Activated CD4-positive, alpha-beta T cell treated with anti-CD3 and anti-CD28 coated beads, Interleukin-2, amount 10 ng/mL, durations not matched to agents 7 days and 5 days (primary cell): ENCODE measurements around the gene ERG28. TPM values are rescaled to one million over a fixed set of nuclear protein-coding genes. Genes with fewer than 3 reads are reported as not detected.

Experiments used
- CTCF ChIA-PET: fragments of 350-600 bp; sonication (Branson Sonifier 250); formaldehyde crosslinking; loops from one replicate; lab custom pipeline; 2021; ENCODE audit warnings: antibody characterized with exemption; lab: Charles Lee
- POLR2A ChIA-PET: fragments of 350-600 bp; sonication (Branson Sonifier 250); formaldehyde crosslinking; loops from one replicate; lab custom pipeline; 2021; ENCODE audit warnings: antibody characterized with exemption; lab: Charles Lee
- DNase-seq: peaks from one replicate; pipeline ENCODE4 v3.0.0-alpha.2; 2020
- H3K27ac Mint-ChIP-seq: one replicate; pipeline ENCODE4 v1.8.0; 2021; ENCODE audit warnings: mild to moderate bottlenecking, moderate library complexity, mixed read lengths
- H3K27me3 Mint-ChIP-seq: one replicate; pipeline ENCODE4 v1.8.0; 2021; ENCODE audit warnings: mixed read lengths
- H3K36me3 Mint-ChIP-seq: one replicate; pipeline ENCODE4 v1.8.0; 2021; ENCODE audit warnings: low read depth, mixed read lengths
- H3K4me1 Mint-ChIP-seq: one replicate; pipeline ENCODE4 v1.8.0; 2021; ENCODE audit warnings: mixed read lengths
- H3K4me3 Mint-ChIP-seq: one replicate; pipeline ENCODE4 v1.8.0; 2021; ENCODE audit warnings: mild to moderate bottlenecking, moderate library complexity, mixed read lengths
- H3K9me3 Mint-ChIP-seq: one replicate; pipeline ENCODE4 v1.8.0; 2021; ENCODE audit warnings: mixed read lengths
- total RNA-seq, 2 experiments: library from RNA; stranded (reverse); gene quantifications; one replicate each; pipeline ENCODE4 v1.2.3, GENCODE V29; 2021

ERG28 gene
- total RNA-seq, 2 experiments from 2014 or later = 17.3 to 21.5 TPM

DNA sequence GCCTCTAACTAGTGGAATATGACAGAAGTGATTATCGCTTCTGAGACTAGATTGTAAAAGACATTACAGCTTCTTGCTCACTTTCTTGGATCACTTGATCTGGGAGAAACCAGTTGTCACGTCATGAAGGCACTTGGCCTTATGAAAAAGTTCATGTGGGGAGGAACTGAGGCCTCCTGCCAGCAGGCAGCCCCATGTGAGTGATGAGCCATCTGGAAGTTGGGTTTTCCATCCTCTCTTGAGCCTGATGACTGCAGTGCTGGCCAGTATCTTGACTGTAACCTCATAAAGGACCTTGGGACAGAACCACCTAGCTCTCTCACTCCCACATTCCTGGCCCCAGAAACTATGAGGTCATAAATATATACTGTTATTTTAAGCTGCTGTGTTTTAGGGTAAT lies 28.3 kb upstream of the ERG28 start:
- Mint-ChIP-seq H3K9me3 (peaks cover 1% of the 10 kb centered on the region), H3K36me3 (peaks cover 48% of the 10 kb centered on the region), H3K27ac (no peak overlapping the region), H3K4me1 (no peaks in the 10 kb centered on the region), H3K4me3 (no peak overlapping the region), H3K27me3 (no peaks in the 10 kb centered on the region)
- DNase-seq = no peak
- CTCF ChIA-PET = interaction anchor here (1.3 kb wide), 1 partner anchor 16 kb away, joined by 3 read pairs; no protein-coding TSS in a partner anchor
- POLR2A ChIA-PET = no interaction called here

DNA sequence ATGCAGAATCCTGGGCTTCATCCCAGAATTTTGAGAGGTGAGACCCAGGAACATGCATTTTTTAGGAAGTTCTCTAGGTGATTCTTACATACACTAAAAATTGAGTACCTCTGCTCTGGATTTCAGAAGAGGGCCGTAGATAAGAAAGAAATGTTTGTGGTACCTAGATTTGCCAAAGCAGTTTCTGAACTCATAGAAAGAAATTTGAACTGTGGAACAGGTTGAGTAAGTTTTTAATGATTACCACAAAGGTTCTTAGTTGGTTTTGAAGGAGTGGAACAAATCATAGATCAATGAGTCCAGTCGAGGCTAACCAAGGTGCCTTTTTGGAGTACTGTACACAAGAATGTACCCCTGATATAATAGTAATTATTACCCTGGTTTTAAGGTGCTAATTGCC lies 25.2 kb upstream of the ERG28 start:
- no peaks in the 10 kb centered on the region for H3K4me1 Mint-ChIP-seq
- no peak for DNase-seq
- POLR2A ChIA-PET = no interaction called here
- no peaks in the 10 kb centered on the region for H3K9me3 Mint-ChIP-seq
- no peak overlapping the region for H3K27ac Mint-ChIP-seq
- CTCF ChIA-PET = interaction anchor here (0.6 to 0.7 kb wide), 2 partner anchors 297 to 1573 kb away, joined by 3 to 4 read pairs; no protein-coding TSS in a partner anchor
- peaks cover 28% of the 10 kb centered on the region for H3K36me3 Mint-ChIP-seq
- H3K27me3 Mint-ChIP-seq = no peaks in the 10 kb centered on the region
- H3K4me3 Mint-ChIP-seq = no peak overlapping the region

DNA sequence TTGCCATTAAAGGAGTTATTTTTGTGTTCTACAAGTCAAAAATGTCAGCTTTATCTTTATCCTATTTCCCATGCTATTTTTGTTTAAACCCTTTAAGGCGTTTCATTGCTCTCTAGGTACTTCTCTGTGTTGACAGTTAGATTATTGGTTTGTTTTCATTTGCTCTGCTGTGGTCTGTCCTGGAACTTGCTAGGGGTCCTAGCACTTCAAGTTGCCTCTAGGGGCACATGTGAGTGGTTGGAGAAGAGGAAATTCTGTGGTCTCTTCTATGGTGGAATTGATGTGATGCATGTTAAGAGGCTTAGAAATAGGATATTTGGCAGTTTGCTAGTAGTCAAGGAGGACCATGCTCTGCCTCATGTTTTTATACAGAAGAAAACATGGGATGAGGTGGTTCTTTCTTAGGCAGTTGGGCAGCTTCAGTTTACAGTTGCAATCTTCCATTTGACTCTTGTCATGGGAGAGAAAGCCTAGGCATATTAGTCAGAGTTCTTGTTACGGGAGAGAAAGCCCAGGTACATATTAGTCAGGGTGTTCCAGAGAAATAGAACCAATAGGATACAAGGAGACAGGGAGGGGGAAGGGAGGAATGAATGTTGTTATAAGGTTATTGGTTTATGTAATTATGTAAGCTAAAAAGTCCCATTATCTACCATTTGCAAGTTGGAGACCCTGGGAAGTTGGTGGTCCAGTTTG lies 14.7 kb upstream of the ERG28 start:
- Mint-ChIP-seq H3K36me3 (peaks cover 32% of the 10 kb centered on the region), H3K27me3 (no peaks in the 10 kb centered on the region), H3K9me3 (peaks cover 2% of the 10 kb centered on the region), H3K27ac (no peak overlapping the region), H3K4me1 (peaks cover 7% of the 10 kb centered on the region), H3K4me3 (no peak overlapping the region)
- CTCF ChIA-PET = no interaction called here
- POLR2A ChIA-PET = no interaction called here
- DNase-seq = no peak

DNA sequence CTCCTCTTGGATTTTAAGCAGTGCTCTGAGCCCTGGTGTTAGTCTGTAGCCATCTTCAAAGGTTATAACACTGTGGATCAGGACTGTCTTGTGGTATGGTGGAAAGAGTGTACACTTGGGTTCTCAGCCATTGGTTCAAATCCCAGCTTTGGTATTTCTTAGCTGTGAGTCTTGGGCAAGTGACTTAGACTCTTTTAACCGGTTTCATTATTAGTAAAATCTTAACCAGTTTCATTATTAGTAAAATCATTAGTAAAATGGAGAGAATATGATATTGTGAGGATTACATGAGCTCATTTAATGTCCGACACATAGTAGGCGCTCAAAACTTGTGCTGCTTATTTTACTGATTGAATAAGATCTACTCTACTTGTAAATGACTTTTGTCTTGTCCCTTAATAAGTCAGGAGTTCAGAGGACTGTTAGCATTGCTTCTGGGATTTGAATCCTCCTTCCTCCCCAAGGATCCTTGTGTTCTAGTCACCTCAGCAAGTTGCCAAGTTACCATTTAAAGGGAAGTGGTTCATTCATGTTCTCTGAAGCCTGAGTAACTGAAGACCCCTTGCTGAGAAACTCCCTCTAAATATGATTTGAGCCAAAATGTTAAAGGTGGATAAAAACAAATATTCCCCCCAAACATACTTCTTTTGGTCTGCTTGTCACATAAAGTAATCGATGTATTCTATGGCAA lies 12.8 kb upstream of the ERG28 start:
- H3K4me1 Mint-ChIP-seq = peaks cover 8% of the 10 kb centered on the region
- CTCF ChIA-PET = interaction anchor here (1.0 to 1.3 kb wide), 3 partner anchors 10 to 16 kb away, joined by 3 to 4 read pairs (median 4); no protein-coding TSS in a partner anchor
- POLR2A ChIA-PET = no interaction called here
- H3K27ac Mint-ChIP-seq = no peak overlapping the region
- peaks cover 2% of the 10 kb centered on the region for H3K9me3 Mint-ChIP-seq
- H3K36me3 Mint-ChIP-seq = peaks cover 46% of the 10 kb centered on the region
- no peak overlapping the region for H3K4me3 Mint-ChIP-seq
- H3K27me3 Mint-ChIP-seq = no peaks in the 10 kb centered on the region
- no peak for DNase-seq

DNA sequence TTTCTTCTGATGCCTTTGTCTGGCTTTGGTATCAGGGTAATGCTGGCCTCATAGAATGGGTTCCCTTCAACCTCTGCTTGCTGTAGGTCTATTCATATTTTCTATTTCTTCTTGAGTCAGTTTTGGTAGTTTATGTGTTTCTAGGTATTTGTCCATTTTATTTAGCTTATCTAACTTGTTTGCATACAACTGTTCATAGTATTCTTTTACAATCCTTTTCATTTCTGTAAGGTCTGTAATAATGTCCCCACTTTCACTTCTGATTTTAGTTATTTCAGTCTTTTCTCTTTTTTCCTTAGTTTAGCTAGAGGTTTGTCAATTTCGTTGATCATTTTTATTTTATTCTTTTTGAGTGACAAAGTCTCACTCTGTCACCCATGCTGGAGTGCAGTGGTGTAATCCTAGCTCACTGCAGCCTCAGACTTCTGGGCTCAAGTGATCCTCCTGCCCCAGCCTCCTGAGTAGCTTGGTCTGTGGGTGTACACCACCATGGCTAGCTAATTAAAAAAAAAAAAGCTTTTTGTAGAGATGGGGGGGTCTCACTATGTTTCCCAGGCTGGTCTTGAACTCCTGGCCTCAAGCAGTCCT lies 12.0 kb upstream of the ERG28 start:
- CTCF ChIA-PET = interaction anchor here (1.0 to 1.3 kb wide), 3 partner anchors 10 to 17 kb away, joined by 3 to 4 read pairs (median 4); no protein-coding TSS in a partner anchor
- Mint-ChIP-seq H3K36me3 (peaks cover 46% of the 10 kb centered on the region), H3K27me3 (no peaks in the 10 kb centered on the region), H3K4me3 (no peak overlapping the region), H3K4me1 (peaks cover 8% of the 10 kb centered on the region), H3K9me3 (peaks cover 2% of the 10 kb centered on the region), H3K27ac (no peak overlapping the region)
- POLR2A ChIA-PET = no interaction called here
- DNase-seq = no peak

DNA sequence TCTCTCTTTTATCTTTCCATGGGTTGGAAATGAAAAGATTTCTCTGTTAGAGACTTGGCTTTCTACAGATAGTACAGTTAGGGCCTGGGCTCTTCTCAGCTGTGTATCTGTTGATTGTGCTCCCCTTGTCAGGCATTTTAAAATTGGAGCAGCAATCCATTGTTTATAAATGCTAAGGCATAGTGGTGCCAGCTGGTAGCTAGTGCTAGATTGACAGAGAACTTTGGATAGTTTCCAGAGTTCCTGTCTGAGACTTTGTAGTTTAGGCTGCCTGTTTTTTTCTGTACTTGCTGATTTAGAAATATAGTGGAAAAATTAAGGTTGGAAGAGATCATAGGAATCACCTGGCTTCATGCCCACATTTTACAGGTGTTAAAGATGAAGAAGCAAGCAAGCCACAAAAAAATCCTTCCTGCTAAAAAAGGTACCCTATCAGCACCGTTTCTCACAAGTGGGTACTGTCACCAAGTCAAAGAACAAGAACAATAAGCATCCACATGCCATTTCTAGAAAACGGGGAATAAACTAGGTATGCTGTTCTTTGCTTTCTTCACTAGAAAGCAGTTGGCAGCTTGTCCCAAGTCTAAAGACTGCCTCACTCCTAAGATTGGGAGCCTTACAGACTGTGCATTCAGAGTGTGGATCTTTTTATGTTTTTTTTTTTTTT lies 6.6 kb upstream of the ERG28 start:
- ChIA-PET CTCF (no interaction called here), POLR2A (interaction anchor here (0.6 kb wide), 1 partner anchor 432 kb away, joined by 6 read pairs; no protein-coding TSS in a partner anchor)
- H3K27ac Mint-ChIP-seq = no peak overlapping the region

DNA sequence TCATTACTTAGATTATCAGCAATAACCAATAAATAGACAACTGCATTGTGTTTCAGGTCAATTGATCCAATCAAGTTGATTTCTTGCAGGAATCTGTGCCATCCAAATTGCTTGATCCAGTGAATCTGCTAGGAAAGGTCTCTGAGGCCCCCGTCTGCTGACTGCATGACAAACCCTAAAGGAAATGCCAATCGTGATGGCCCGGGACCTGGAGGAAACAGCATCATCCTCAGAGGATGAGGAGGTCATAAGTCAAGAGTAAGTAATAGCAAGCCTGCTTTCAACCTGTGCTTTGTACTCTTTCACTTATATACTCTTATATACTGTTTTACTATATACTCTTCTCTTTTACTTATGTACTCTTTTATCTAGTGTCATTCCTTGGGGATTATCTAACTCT lies 2.3 kb upstream of the ERG28 start:
- Mint-ChIP-seq H3K36me3 (peaks cover 12% of the 10 kb centered on the region), H3K4me3 (peak overlapping the region; percentile 40), H3K4me1 (peaks cover 35% of the 10 kb centered on the region), H3K27me3 (no peaks in the 10 kb centered on the region), H3K27ac (no peak overlapping the region), H3K9me3 (no peaks in the 10 kb centered on the region)
- ChIA-PET CTCF (interaction anchor here (2.0 kb wide), 1 partner anchor 10 kb away, joined by 4 read pairs; no protein-coding TSS in a partner anchor), POLR2A (no interaction called here)
- no peak for DNase-seq

More for the DNA sequence above, 6.6 kb upstream of the ERG28 start:
- peaks cover 8% of the 10 kb centered on the region for H3K4me1 Mint-ChIP-seq
- H3K36me3 Mint-ChIP-seq = peaks cover 35% of the 10 kb centered on the region
- H3K9me3 Mint-ChIP-seq = no peaks in the 10 kb centered on the region
- no peaks in the 10 kb centered on the region for H3K27me3 Mint-ChIP-seq
- no peak overlapping the region for H3K4me3 Mint-ChIP-seq
- no peak for DNase-seq

DNA sequence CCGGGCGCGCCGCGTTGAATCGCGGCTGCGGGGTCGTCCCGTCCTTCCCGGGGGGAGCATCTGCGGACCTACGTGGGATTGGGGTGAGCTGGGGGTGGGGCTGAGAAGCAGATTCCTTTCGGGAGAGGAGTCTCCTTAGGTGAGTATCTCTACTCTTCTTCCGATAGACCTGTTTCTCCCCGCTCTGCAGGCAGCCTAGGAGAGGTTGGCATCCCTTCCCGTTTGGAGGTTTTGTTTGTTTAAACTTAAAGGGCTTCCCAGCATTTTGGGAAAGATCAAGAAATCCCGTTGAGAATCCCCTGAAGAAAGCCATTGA lies 781 bp upstream of the ERG28 start:
- Mint-ChIP-seq H3K9me3 (no peaks in the 10 kb centered on the region), H3K27me3 (no peaks in the 10 kb centered on the region), H3K4me1 (peaks cover 40% of the 10 kb centered on the region), H3K27ac (peak overlapping the region; percentile 93), H3K4me3 (peak overlapping the region; percentile 100), H3K36me3 (peaks cover 13% of the 10 kb centered on the region)
- DNase-seq = no peak
- ChIA-PET CTCF (interaction anchor here (0.6 to 1.1 kb wide), 5 partner anchors 38 to 493 kb away, joined by 3 read pairs; no protein-coding TSS in a partner anchor), POLR2A (no interaction called here)

DNA sequence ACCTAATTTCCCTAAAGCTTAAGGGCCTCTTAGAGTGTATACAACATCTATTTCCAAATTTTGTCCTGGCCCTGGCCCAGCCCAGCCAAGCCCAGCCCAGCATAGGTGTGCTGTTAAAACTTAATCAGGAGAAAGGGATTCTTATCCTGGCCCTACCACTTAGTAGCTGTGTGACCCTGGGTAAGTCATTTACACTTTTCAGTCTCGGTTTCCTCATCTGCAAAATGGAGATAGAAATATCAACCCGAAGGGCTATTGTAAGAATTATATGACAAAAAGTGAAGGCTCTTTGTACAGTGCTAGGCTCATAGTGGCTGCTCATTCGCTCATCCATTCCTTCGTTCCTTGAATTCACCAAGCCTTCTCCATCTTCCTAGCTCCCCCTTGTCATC lies 442 bp downstream of the ERG28 start:
- POLR2A ChIA-PET = interaction anchor here (0.7 kb wide), 1 partner anchor 173 kb away, joined by 3 read pairs; no protein-coding TSS in a partner anchor
- H3K4me1 Mint-ChIP-seq = peaks cover 40% of the 10 kb centered on the region
- no peaks in the 10 kb centered on the region for H3K9me3 Mint-ChIP-seq
- peak overlapping the region; percentile 93 for H3K27ac Mint-ChIP-seq
- H3K27me3 Mint-ChIP-seq = no peaks in the 10 kb centered on the region
- peaks cover 16% of the 10 kb centered on the region for H3K36me3 Mint-ChIP-seq
- DNase-seq = no peak
- CTCF ChIA-PET = interaction anchor here (0.8 to 2.1 kb wide), 5 partner anchors 11 to 322 kb away, joined by 3 to 7 read pairs (median 4); partner anchors contain the start of gene TGFB3
- H3K4me3 Mint-ChIP-seq = peak overlapping the region; percentile 100

DNA sequence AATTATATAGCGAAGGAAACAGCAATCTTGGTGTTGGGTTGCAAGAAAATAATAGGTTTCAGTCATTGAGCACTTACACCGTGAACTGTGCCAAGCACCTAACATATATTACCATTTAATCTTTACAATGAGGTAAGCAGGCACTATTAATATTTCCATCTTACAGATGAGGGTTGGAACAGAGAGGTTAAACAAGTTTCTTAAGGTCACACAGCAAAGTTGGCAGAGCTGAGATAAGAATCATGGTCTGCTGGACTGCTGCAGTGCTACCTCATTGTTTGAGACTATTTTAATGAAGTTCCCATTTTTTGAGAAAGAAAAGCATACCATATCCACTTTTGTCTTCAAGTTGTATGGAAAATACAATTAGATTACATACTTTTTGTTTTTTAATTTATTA lies 1.7 kb downstream of the ERG28 start:
- ChIA-PET CTCF (interaction anchor here (2.1 kb wide), 1 partner anchor 98 kb away, joined by 5 read pairs; no protein-coding TSS in a partner anchor), POLR2A (no interaction called here)
- Mint-ChIP-seq H3K27me3 (no peaks in the 10 kb centered on the region), H3K4me3 (no peak overlapping the region), H3K27ac (no peak overlapping the region), H3K4me1 (peaks cover 42% of the 10 kb centered on the region), H3K9me3 (no peaks in the 10 kb centered on the region), H3K36me3 (peaks cover 17% of the 10 kb centered on the region)
- no peak for DNase-seq

DNA sequence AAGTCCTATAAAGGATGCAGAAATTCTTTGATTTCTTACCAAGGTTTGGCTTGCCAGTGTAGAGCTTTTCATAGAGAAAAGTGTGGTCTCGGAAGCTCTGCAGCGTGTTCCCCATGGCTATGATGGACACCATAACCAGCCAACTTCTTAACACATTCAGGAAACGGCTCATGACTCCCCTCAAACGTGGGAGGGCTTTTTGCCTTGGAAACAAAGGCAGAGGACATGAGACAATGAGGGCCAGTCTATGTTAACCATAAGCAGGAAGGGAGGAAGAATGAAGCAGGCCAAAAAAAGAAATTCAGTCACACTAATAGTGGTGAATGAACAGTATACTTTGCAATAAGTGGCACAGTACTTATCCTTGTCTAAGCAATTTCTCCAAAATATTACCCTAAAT lies 3.3 kb downstream of the ERG28 start:
- ChIA-PET POLR2A (no interaction called here), CTCF (interaction anchor here (0.7 to 4.6 kb wide), 5 partner anchors 10 to 266 kb away, joined by 3 to 42 read pairs (median 4); no protein-coding TSS in a partner anchor)
- Mint-ChIP-seq H3K4me3 (no peak overlapping the region), H3K27me3 (no peaks in the 10 kb centered on the region), H3K9me3 (no peaks in the 10 kb centered on the region), H3K27ac (no peak overlapping the region), H3K36me3 (peaks cover 21% of the 10 kb centered on the region), H3K4me1 (peaks cover 37% of the 10 kb centered on the region)
- DNase-seq = no peak

DNA sequence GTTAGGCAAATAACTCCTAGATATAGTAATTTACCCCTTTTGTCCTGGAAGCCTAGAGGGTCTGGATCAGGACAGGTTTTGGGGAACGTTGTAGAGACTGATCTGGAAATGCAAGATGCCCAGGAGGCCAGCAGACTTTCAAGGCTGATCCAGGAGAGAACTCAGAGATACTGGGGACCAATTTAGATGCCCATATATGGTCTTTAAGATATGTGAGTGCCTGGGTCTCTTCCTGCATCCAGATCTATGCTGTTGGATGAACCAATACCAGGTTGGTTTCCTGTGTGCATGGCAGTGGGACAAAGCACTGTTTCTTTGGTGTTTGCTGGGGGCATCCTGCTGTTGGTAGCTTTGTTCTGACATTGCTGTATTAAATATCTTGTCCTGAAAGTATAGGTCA lies 5.4 kb downstream of the ERG28 start:
- Mint-ChIP-seq H3K27ac (no peak overlapping the region), H3K4me1 (peaks cover 25% of the 10 kb centered on the region), H3K9me3 (no peaks in the 10 kb centered on the region), H3K27me3 (no peaks in the 10 kb centered on the region), H3K4me3 (no peak overlapping the region), H3K36me3 (peaks cover 30% of the 10 kb centered on the region)
- ChIA-PET POLR2A (no interaction called here), CTCF (interaction anchor here (0.5 to 4.6 kb wide), 11 partner anchors 19 to 347 kb away, joined by 3 to 42 read pairs (median 4); no protein-coding TSS in a partner anchor)
- no peak for DNase-seq
